GM20000 (cell line): ENCODE results near the gene KRTCAP2.
"Not testable (repeated sequence)": the region's sequence is repeated elsewhere in the genome, so short reads cannot be mapped to it uniquely, and the experiment has no call there.

Source experiments
- DNase-seq: peaks from one replicate; pipeline ENCODE4 v3.0.0; 2012; ENCODE audit warnings: low spot score
- TF ChIP-seq, protein P1 (sequence below): IDR thresholded peaks from 2 replicates; pipeline ENCODE4 v1.5.1; 2012; ENCODE audit warnings: mild to moderate bottlenecking, control low read depth; ENCODE audit errors: extremely low read depth, missing control alignments

The KRTCAP2 gene

DNA sequence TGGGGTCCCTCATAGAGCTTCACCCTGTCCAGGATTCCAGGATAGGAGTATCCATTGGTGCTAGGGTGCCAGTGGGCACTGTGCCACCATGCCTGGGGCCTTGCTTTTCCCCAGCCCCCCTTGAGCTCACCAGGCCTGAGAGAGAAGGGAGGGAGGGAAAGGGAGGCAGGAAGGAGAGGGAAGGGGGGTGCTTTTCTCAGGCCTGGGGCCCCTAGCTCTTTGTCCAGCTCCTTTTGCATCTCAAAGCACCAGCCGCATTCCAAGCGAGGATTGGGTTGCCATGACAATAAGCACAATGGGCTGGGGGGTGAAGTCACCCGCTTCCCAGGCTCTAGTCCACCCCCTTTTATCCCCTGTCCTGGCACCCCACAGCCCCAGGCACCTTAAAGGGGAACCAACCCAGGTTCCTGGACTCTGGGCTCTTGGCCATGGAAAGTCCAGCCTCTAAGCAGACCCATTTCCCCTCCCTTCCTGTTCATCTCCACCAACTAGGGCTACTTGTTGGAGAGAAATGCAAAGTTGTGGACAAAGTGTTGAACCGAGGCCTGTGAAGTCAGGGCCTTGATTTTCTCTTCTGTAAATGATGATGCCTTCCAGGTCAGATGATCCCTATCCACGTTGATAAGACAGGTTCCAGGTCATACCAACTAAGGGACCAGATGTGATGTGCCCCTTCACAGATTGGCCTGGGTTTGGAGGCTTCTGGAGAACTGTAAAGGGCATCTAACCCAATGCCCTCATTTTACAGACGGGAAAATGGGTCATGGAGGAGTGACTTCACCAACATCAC is 23.2 kb upstream of the KRTCAP2 start:
- no peak for DNase-seq
- TF ChIP-seq, protein P1, sequence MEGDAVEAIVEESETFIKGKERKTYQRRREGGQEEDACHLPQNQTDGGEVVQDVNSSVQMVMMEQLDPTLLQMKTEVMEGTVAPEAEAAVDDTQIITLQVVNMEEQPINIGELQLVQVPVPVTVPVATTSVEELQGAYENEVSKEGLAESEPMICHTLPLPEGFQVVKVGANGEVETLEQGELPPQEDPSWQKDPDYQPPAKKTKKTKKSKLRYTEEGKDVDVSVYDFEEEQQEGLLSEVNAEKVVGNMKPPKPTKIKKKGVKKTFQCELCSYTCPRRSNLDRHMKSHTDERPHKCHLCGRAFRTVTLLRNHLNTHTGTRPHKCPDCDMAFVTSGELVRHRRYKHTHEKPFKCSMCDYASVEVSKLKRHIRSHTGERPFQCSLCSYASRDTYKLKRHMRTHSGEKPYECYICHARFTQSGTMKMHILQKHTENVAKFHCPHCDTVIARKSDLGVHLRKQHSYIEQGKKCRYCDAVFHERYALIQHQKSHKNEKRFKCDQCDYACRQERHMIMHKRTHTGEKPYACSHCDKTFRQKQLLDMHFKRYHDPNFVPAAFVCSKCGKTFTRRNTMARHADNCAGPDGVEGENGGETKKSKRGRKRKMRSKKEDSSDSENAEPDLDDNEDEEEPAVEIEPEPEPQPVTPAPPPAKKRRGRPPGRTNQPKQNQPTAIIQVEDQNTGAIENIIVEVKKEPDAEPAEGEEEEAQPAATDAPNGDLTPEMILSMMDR, result no peak

DNA sequence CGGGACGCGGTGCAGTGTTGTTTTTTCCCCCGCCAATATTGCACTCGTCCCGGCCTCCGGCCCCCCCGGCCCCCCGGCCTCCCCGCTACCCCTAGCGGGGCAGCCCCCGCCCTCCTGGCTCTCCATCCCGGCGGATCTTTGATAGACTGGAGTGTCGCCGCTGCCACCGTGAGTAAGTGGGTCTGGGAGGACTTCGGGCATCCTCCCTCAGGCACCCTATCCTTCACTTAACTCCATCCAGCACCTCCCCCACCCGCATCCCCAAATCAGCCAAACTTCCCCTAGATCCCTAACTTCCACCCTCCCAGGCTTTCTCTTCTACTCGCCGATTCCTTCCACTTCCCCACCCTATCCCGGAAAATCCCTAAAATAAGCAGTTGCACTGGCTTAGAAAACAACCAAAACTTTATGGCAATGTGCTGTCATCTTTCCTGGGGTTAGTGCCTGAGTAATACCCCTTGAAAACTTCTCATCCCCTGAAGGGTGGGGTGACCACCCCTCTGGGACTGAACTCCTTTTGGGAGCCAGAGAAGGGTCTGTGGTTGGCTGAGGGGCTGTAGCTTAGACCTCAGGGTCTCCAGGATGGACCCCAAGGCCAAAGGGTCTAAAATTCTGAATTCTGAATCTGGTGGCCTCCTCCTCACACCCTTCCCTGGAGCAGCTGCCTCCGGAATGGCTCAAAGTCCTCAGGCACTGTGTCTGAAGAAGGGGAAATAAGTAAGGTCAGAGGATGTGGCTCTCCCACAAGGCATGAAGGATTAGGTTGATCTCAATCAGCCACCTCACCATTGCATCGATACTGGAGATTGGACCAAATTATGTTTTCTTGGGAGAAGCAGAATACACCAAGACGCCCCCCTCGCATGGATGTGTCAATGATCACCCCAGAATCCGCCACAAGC is 22.3 kb upstream of the KRTCAP2 start:
- TF ChIP-seq, protein P1, result no peak

DNA sequence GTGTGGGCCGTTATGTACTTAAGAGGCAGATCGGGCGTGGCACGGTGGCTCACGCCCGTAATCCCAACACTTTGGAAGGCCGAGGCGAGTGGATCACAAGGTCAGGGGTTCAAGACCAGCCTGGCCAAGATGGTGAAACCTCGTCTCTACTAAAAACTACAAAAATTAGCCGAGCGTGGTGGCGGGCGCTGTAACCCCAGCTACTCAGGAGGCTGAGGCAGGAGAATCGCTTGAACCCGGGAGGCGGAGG is 20.8 kb upstream of the KRTCAP2 start:
- DNase-seq, result not testable (repeated sequence)

More for the DNA sequence above, 22.3 kb upstream of the KRTCAP2 start:
- DNase-seq, result no peak

DNA sequence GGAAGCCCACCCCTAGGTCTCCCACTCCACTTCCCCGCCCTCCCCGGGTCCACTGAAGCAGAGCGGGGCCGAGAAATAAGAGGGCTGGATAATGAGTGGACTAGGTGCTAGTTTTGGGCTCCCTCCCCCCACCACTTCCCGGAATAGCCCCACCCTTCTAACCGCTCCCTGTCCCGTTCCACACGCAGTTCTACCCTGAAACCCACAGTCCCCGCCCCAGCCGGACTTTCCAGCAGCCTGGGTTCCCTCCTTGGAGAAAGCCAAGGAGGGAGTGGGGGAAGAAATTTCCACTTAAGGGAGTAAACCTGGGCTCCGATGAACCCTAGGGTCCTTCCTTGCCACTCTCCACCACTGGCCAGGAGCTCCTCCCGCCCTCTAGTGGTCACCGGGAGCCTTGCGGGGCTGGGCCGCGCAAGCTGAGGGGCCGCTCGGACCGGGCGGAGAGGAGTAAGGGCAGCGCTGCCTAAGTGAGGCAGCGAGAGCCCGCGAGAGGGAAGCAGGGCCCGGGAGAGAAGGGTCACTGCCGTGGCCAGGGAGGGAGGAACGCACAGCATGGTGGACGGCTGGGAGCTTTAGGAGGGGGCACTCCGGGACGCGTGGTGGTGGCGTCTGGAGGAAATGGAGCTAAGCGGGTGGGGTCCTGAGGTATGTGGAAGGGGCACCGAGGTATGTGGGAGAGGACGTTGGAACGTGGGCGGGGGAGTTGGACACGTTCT is 20.3 kb upstream of the KRTCAP2 start:
- peak; percentile 93 for DNase-seq
- TF ChIP-seq, protein P1, result peak; percentile 97

DNA sequence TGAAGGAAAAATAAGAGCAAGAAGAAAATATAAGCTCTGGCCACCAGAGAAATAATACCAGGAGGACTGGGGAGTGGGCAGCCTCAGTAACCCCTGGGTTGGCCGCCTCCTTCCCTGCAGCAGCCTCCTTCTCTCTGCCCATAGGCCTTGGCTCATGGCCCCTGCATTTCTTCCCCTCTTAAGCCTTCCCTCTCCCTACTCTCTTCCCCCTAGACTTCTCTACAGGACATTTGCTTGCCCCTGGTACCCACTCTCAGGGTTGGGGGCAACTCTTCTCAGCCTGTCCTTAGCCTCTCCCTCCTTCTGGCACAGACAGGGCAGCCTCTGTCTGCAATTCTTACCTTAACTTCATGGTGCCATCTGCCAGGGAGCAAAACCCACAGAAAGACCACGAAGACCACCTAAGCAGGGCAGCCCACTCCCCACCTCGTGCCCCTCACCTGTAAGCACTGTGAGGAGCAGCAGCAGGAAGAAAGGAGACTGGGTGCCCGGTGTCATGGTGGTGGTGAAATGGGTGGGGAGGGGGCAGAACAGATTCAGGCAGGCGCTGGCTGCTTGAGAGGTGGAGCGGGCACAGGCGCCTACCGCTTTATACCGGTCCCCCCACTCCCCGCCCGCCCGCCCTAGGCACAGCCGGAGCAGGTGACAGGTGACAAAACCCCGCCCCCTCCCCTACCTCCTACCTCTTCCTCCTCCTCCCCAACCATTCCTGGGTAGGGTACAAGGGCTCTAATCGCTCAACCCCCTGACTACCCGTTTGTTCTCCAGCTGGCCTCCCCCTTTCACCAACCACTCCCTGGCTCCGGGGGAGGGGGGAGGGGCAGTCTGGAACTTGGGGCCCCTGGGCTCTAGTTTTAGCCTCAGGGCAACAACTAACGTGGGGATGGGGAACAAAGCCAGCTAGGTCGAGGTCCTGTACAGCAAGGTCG is 19.5 kb upstream of the KRTCAP2 start:
- peak; percentile 32 for DNase-seq
- TF ChIP-seq, protein P1, result no peak

DNA sequence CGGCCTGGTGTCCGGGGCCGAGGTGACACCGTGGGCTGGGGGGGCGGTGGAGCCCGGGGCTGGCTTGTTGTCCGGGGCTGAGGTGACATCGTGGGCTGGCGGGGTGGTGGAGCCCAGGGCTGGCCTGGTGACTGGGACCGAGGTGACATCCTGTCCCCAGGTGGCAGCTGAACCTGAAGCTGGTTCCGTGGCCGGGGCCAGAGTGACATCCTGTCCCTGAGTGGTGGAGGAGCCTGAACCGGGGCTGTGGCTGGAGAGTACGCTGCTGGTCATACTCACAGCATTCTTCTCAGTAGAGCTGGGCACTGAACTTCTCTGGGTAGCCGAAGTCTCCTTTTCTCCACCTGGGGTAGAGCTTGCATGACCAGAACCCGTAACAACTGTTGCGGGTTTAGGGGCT is 18.8 kb upstream of the KRTCAP2 start:
- no peak for DNase-seq
- TF ChIP-seq, protein P1, result no peak

DNA sequence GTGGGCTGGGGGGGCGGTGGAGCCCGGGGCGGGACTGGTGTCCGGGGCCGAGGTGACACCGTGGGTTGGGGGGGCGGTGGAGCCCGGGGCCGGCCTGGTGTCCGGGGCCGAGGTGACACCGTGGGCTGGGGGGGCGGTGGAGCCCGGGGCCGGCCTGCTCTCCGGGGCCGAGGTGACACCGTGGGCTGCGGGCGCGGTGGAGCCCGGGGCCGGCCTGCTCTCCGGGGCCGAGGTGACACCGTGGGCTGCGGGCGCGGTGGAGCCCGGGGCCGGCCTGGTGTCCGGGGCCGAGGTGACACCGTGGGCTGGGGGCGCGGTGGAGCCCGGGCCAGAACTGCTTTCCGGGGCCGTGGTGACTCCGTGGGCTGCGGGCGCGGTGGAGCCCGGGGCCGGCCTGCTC is 16.8 kb upstream of the KRTCAP2 start:
- DNase-seq, result not testable (repeated sequence)
